DND-41 (cell line): ENCODE measurements around the gene SUSD5.

ENCODE experiments used
- ATAC-seq: fragments of 200-7000 bp; cut with Tn5 transposase; 3 replicates; pipeline ENCODE4 v1.9.1; 2021; ENCODE audit warnings: low read depth; ENCODE audit not compliant: insufficient read depth
- DNase-seq: peaks from one replicate; pipeline ENCODE4 v3.0.0-alpha.2; 2020
- H2AFZ ChIP-seq: 2 replicates; pipeline ENCODE4 v1.6.0; 2012; ENCODE audit warnings: low read depth, low read length
- H3K27ac ChIP-seq: 2 replicates; pipeline ENCODE4 v1.5.1; 2012; ENCODE audit warnings: low read length, inconsistent platforms
- H3K27me3 ChIP-seq: fragments of 200-600 bp; sonication (generic); 2 replicates; pipeline ENCODE4 v1.6.0; 2012; ENCODE audit warnings: low read length, mild to moderate bottlenecking, inconsistent platforms; ENCODE audit not compliant: insufficient read depth, poor library complexity
- H3K36me3 ChIP-seq: 2 replicates; pipeline ENCODE4 v1.5.1; 2012; ENCODE audit warnings: low read length, inconsistent platforms; ENCODE audit not compliant: insufficient read depth
- H3K4me1 ChIP-seq: 2 replicates; pipeline ENCODE4 v1.5.1; 2012; ENCODE audit warnings: mild to moderate bottlenecking, low read length; ENCODE audit not compliant: insufficient read depth
- H3K4me2 ChIP-seq: 2 replicates; pipeline ENCODE4 v1.6.0; 2012; ENCODE audit warnings: mild to moderate bottlenecking, moderate library complexity, low read length, inconsistent platforms; ENCODE audit not compliant: insufficient read depth
- H3K4me3 ChIP-seq, 2 experiments: fragments of 200-600 bp in 1 of 2; shearing (Covaris generic) in 1 of 2; 2 replicates each; pipeline ENCODE4 v1.5.1; 2012 to 2016; ENCODE audit warnings: inconsistent platforms in 2 of 2, low read length in 2 of 2, mild to moderate bottlenecking in 2 of 2, low read depth in 1 of 2, moderate library complexity in 1 of 2
- H3K79me2 ChIP-seq: 2 replicates; pipeline ENCODE4 v1.6.0; 2012; ENCODE audit warnings: low read length, inconsistent platforms; ENCODE audit not compliant: insufficient read depth
- H3K9ac ChIP-seq: 2 replicates; pipeline ENCODE4 v1.6.0; 2012; ENCODE audit warnings: low read depth, mild to moderate bottlenecking, inconsistent platforms, low read length, moderate library complexity
- H3K9me3 ChIP-seq: 2 replicates; pipeline ENCODE4 v1.5.1; 2012; ENCODE audit warnings: low read length, moderate library complexity, mild to moderate bottlenecking, inconsistent platforms; ENCODE audit not compliant: insufficient read depth, severe bottlenecking
- H4K20me1 ChIP-seq: 2 replicates; pipeline ENCODE4 v1.6.0; 2012; ENCODE audit warnings: low read length; ENCODE audit not compliant: insufficient read depth
- CTCF ChIP-seq: IDR thresholded peaks from 2 replicates; pipeline ENCODE4 v1.5.1; 2012; ENCODE audit warnings: borderline replicate concordance, low read length, moderate library complexity, mild to moderate bottlenecking; ENCODE audit not compliant: poor library complexity, severe bottlenecking; ENCODE audit errors: extremely low read depth
- EZH2 ChIP-seq: IDR thresholded peaks from 3 replicates; pipeline ENCODE4 v1.6.1; 2012; ENCODE audit warnings: borderline replicate concordance, low read depth, mild to moderate bottlenecking, moderate library complexity, low read length, inconsistent platforms; ENCODE audit not compliant: severe bottlenecking

SUSD5 gene

GRCh38 chr3:33134026-33134625 is 84.5 kb downstream of the SUSD5 start:
- H3K79me2 ChIP-seq, result no peaks in the 10 kb centered on the region
- no peak for DNase-seq
- H3K36me3 ChIP-seq, result peaks cover 79% of the 10 kb centered on the region
- no peak overlapping the region for H3K9ac ChIP-seq
- H4K20me1 ChIP-seq, result peaks cover 8% of the 10 kb centered on the region; the same call in 1 of the 2 replicates
- no peak overlapping the region for H3K27ac ChIP-seq
- no peaks in the 10 kb centered on the region for H3K4me1 ChIP-seq
- H3K4me2 ChIP-seq, result no peak overlapping the region
- H3K4me3 ChIP-seq, result no peak overlapping the region
- H2AFZ ChIP-seq, result no peak overlapping the region
- H3K9me3 ChIP-seq, result no peaks in the 10 kb centered on the region
- peak; percentile 79 for ATAC-seq
- H3K27me3 ChIP-seq, result no peaks in the 10 kb centered on the region
- TF ChIP-seq EZH2 (no peak), CTCF (no peak)

- no peak for TF ChIP-seq EZH2
- TF ChIP-seq CTCF, result no peak
- H3K4me1 ChIP-seq, result no peaks in the 10 kb centered on the region
- no peaks in the 10 kb centered on the region for H3K79me2 ChIP-seq
- H3K27me3 ChIP-seq, result no peaks in the 10 kb centered on the region
- no peak overlapping the region for H3K9ac ChIP-seq
- peaks cover 8% of the 10 kb centered on the region; the same call in 1 of the 2 replicates for H4K20me1 ChIP-seq
- DNase-seq (no peak), ATAC-seq (0 out of 3 replicates have a peak, but pooled peaks have one; percentile 12)
- H3K27ac ChIP-seq, result no peak overlapping the region
- no peak overlapping the region for H2AFZ ChIP-seq
- H3K36me3 ChIP-seq, result peaks cover 79% of the 10 kb centered on the region
- H3K4me2 ChIP-seq, result no peak overlapping the region
- H3K4me3 ChIP-seq, result no peak overlapping the region
- H3K9me3 ChIP-seq, result no peaks in the 10 kb centered on the region
Observed at GRCh38 chr3:33132019-33132360, 86.6 kb downstream of the SUSD5 start.

- peaks cover 79% of the 10 kb centered on the region for H3K36me3 ChIP-seq
- no peaks in the 10 kb centered on the region for H3K4me1 ChIP-seq
- TF ChIP-seq CTCF (peak; percentile 76), EZH2 (no peak)
- H2AFZ ChIP-seq, result no peak overlapping the region
- H3K4me2 ChIP-seq, result no peak overlapping the region
- peak; percentile 77 for ATAC-seq
- no peaks in the 10 kb centered on the region for H3K9me3 ChIP-seq
- H3K79me2 ChIP-seq, result no peaks in the 10 kb centered on the region
- H3K4me3 ChIP-seq, result no peak overlapping the region
- H4K20me1 ChIP-seq, result peaks cover 8% of the 10 kb centered on the region; the same call in 1 of the 2 replicates
- H3K27me3 ChIP-seq, result no peaks in the 10 kb centered on the region
- DNase-seq, result peak; percentile 49
- H3K27ac ChIP-seq, result no peak overlapping the region
- no peak overlapping the region for H3K9ac ChIP-seq
Observed at GRCh38 chr3:33131331-33132018, 87.1 kb downstream of the SUSD5 start.
